Adrenal gland (tissue), 12 donors: Measurements from ENCODE around the gene MTOR. TPM values are rescaled to one million over a fixed set of nuclear protein-coding genes. Genes with fewer than 3 reads are reported as not detected.

Experiments
- DNase-seq, 7 donors: peaks; one replicate each; pipeline ENCODE4 v3.0.0-alpha.2; 2019 to 2020
- H3K27ac ChIP-seq, 5 donors: fragments of 200-600 bp; sonication (generic) in 4 of 5; 1 replicate in 3 of 5; 2 replicates in 2 of 5; pipeline versions ENCODE4 v1.5.1 to v1.8.0; 2016 to 2020; ENCODE audit warnings: mild to moderate bottlenecking in 1 of 5
- H3K27me3 ChIP-seq: fragments of 200-600 bp; 2 replicates; pipeline ENCODE4 v1.8.0; 2021
- H3K36me3 ChIP-seq, 2 donors: fragments of 200-600 bp; replicated peaks in 1 of 2; 1 replicate in 1 of 2; 2 replicates in 1 of 2; pipeline versions ENCODE4 v1.5.1 to v1.8.0; 2018 to 2022
- H3K4me1 ChIP-seq, 2 donors: fragments of 200-600 bp; replicated peaks in 1 of 2; 1 replicate in 1 of 2; 2 replicates in 1 of 2; pipeline versions ENCODE4 v1.5.1 to v1.8.0; 2018 to 2021
- H3K4me3 ChIP-seq, 4 donors: fragments of 200-600 bp; sonication (generic) in 3 of 4; one replicate each; pipeline ENCODE4 v1.5.1; 2016 to 2018
- H3K9me3 ChIP-seq, 3 donors: fragments of 200-600 bp; sonication (generic) in 1 of 3; replicated peaks in 1 of 3; 1 replicate in 2 of 3; 2 replicates in 1 of 3; pipeline versions ENCODE4 v1.5.1 to v1.8.0; 2016 to 2021
- CTCF ChIP-seq, 6 experiments: fragments of 450-650 bp in 4 of 6; fragments of 200-600 bp in 2 of 6; sonication (generic) in 1 of 6; IDR thresholded peaks; 1 replicate in 5 of 6; 2 replicates in 1 of 6; pipeline versions ENCODE4 v1.5.1 to v1.8.0; 2016 to 2021; ENCODE audit warnings: antibody characterized with exemption in 6 of 6, mild to moderate bottlenecking in 2 of 6, moderate library complexity in 1 of 6
- POLR2A ChIP-seq, 2 donors: fragments of 450-650 bp; IDR thresholded peaks; one replicate each; pipeline ENCODE4 v1.6.1; 2017; ENCODE audit warnings: antibody characterized with exemption in 2 of 2, mild to moderate bottlenecking in 2 of 2, moderate library complexity in 1 of 2
- WGBS, 4 donors: extraction: QIAGEN DNeasy Blood & Tissue Kit in 2 of 4; methylation state at CpG; one replicate each; pipeline versions ENCODE4 v1.1.5 to v1.1.7; 2013 to 2017; 5-methylcytosine and 5-hydroxymethylcytosine counted together
- intact Hi-C, 2 donors: fragments of 100-400 bp; cut with DNase I; formaldehyde crosslinking; loops; one replicate each; pipeline versions ENCODE4 v1.14.1 to v1.15.0; 2022 to 2023
- polyA plus RNA-seq, 3 donors: library from polyadenylated mRNA; stranded (reverse); fragments of 200-250 nt in 2 of 3; fragments of 350-450 nt in 1 of 3; fragmentation: Illumina TruSeq in 1 of 3; extraction: RNeasy Lipid Tissue Mini Kit (QIAGEN cat#74804) in 1 of 3; gene quantifications; one replicate each; pipeline ENCODE4 v1.2.3, GENCODE V29; 2013 to 2014
- total RNA-seq, 9 donors: library from RNA; depleted of rRNA in 4 of 9; stranded (reverse); fragments of >200 nt in 4 of 9; fragments of 120-200 nt in 1 of 9; fragmentation: NEBNext Ultra II Directional in 1 of 9; extraction: Animal tissue kit (Norgen Biotek cat#: 25700) in 1 of 9; gene quantifications; one replicate each; pipeline versions ENCODE4 v1.1.0 to v1.2.4, GENCODE V29; 2013 to 2023
- donor health status: healthy with polysubstance abuse.
- donor health status: Bipolar disorder and iron deficiency.
- donor health status: DM: yes; HTN: yes; CAD: no.
- donor health status: DM: no; HTN: no; CAD: no.
- donor health status: DM: no; HTN: no; CAD: no.
- donor health status: DM: yes; HTN: yes; CAD: no.

Gene MTOR
- total and polyA plus RNA-seq, 12 donors = 21.4 to 45.3 (median 33.4) TPM

DNA sequence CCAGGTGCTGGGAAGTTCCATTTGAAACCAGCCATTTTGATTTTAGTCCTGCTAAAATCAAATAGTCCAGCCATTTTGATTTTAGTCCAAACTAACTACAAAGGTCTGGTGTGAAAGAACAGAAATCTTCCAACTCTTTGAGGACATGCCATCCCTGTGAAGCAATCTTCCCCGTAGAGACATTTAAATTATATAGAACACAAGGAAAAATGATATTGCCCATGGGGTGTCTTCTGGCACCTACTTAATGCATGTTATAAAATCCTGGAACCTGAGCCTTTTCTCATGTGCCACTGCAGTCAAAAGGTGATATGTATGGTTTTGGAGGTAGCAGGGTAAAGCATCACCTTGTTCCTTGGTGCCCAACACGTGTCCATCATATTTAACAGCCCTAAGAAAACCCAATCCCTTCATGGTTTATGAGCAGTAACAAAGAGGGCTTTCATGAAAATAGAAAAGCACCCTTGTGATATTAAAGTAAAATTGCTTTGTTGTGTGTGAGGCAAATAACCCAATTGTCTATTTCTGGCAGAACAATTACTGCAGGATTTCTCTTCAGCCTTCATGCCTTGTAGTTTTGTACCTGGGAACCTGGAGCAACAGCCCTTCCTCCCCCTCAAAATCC, 46.9 kb downstream of the MTOR start:
- Histone ChIP-seq H3K27ac (no peak overlapping the region), H3K4me1 (no peaks in the 10 kb centered on the region), H3K27me3 (no peaks in the 10 kb centered on the region), H3K36me3 (peaks cover 0 to 75% of the 10 kb centered on the region in 2 donors), H3K9me3 (no peaks in the 10 kb centered on the region), H3K4me3 (no peak overlapping the region)
- no peak for DNase-seq
- TF ChIP-seq CTCF (IDR thresholded peaks at IDR 0.05) = no peak
- no peak for TF ChIP-seq POLR2A (IDR thresholded peaks at IDR 0.05)
- intact Hi-C loops = loop anchor here in 1 of 2 donors (10.0 kb wide), 1 partner anchor 121 kb away; the partner anchor contains the start of gene EXOSC10
- WGBS, 4 donors = 91 to 94% (median 92%) methylated on average over 2 of the region's 2 CpGs

GRCh38 chr1:11214698-11215380, 47.5 kb downstream of the MTOR start:
- TF ChIP-seq CTCF (IDR thresholded peaks at IDR 0.05) (no peak), POLR2A (IDR thresholded peaks at IDR 0.05) (no peak)
- Histone ChIP-seq H3K4me1 (no peaks in the 10 kb centered on the region), H3K27me3 (no peaks in the 10 kb centered on the region), H3K9me3 (no peaks in the 10 kb centered on the region), H3K4me3 (no peak overlapping the region), H3K36me3 (peaks cover 0 to 81% of the 10 kb centered on the region in 2 donors), H3K27ac (no peak overlapping the region)
- WGBS, 4 donors = 58 to 93% (median 85%) methylated on average over 3 of the region's 3 CpGs
- DNase-seq = no peak
- intact Hi-C loops = loop anchor here in 1 of 2 donors (10.0 kb wide), 1 partner anchor 120 kb away; the partner anchor contains the start of gene EXOSC10

DNA sequence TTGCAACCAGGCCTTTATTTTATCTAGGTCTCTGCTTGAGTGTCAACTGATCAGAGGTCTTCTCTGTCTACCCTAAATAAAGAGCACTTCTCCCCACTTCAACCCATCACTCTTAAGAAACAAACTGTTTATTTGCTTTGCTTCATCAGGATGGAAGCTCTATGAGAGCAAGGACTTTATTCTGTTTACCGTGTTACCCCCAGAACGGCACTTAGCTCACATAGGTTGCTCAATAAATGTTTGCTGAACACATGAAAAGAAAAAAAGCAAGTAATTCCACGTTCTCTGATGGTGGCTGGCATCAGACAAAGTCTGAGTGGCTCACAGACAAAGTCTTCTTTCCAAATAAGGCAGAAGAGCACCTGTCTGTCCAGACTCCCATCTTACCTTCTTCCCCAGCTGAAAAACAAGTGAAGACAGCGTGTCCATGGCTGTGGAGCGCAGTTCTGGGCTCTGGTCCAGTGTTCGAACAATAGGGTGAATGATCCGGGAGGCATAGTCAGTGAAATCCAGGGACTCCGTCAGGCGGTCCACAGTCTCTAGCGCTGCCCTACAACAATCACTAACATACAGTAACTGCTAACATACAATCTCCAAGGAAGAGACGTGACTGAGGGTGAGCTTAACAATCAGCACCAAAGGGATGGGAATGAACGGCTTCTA, 50.3 kb downstream of the MTOR start:
- WGBS, 4 donors = 94 to 96% (median 95%) methylated on average over 12 of the region's 12 CpGs
- TF ChIP-seq POLR2A (IDR thresholded peaks at IDR 0.05) (no peak), CTCF (IDR thresholded peaks at IDR 0.05) (no peak)
- Histone ChIP-seq H3K27me3 (no peaks in the 10 kb centered on the region), H3K36me3 (peaks cover 0 to 78% of the 10 kb centered on the region in 2 donors), H3K4me3 (no peak overlapping the region), H3K27ac (no peak overlapping the region), H3K9me3 (no peaks in the 10 kb centered on the region), H3K4me1 (no peaks in the 10 kb centered on the region)
- DNase-seq = no peak
- intact Hi-C loops = loop anchor here in 1 of 2 donors (10.0 kb wide), 1 partner anchor 117 kb away; the partner anchor contains the start of gene EXOSC10

- Histone ChIP-seq H3K27ac (no peak overlapping the region), H3K27me3 (no peaks in the 10 kb centered on the region), H3K9me3 (no peaks in the 10 kb centered on the region), H3K4me1 (no peaks in the 10 kb centered on the region), H3K36me3 (peaks cover 0 to 76% of the 10 kb centered on the region in 2 donors), H3K4me3 (no peak overlapping the region)
- intact Hi-C loops = loop anchor here in 1 of 2 donors (10.0 kb wide), 1 partner anchor 117 kb away; the partner anchor contains the start of gene EXOSC10
- no peak for DNase-seq
- WGBS, 4 donors = 96 to 100% (median 97%) methylated on average over 4 of the region's 4 CpGs
- TF ChIP-seq POLR2A (IDR thresholded peaks at IDR 0.05) = no peak
- TF ChIP-seq CTCF (IDR thresholded peaks at IDR 0.05) = no peak
Measured at GRCh38 chr1:11211461-11211860, 50.9 kb downstream of the MTOR start.
